Parathyroid adenoma (tissue), 2 donors: ENCODE measurements around the gene MTHFD2L.

ENCODE experiments used
- H2AFZ ChIP-seq: fragments of 300-600 bp; sonication (generic); one replicate; pipeline ENCODE4 v1.7.0; 2017; ENCODE audit warnings: antibody characterized with exemption, mild to moderate bottlenecking
- H3K27ac ChIP-seq: fragments of 300-600 bp; sonication (generic); one replicate; pipeline ENCODE4 v1.7.0; 2017
- H3K27me3 ChIP-seq: fragments of 300-600 bp; sonication (generic); one replicate; pipeline ENCODE4 v1.7.0; 2017; ENCODE audit warnings: low read length; ENCODE audit not compliant: control insufficient read depth, insufficient read depth
- H3K36me3 ChIP-seq: fragments of 300-600 bp; sonication (generic); one replicate; pipeline ENCODE4 v1.7.0; 2017; ENCODE audit warnings: low read length; ENCODE audit not compliant: control insufficient read depth, insufficient read depth
- H3K4me1 ChIP-seq: fragments of 300-600 bp; sonication (generic); one replicate; pipeline ENCODE4 v1.7.0; 2017; ENCODE audit warnings: control low read depth
- H3K4me2 ChIP-seq: fragments of 300-600 bp; sonication (generic); one replicate; pipeline ENCODE4 v1.7.0; 2017; ENCODE audit warnings: low read length
- H3K4me3 ChIP-seq: fragments of 300-600 bp; sonication (generic); one replicate; pipeline ENCODE4 v1.7.0; 2017; ENCODE audit warnings: low read depth, low read length
- H3K79me2 ChIP-seq: fragments of 300-600 bp; sonication (generic); one replicate; pipeline ENCODE4 v1.7.0; 2017; ENCODE audit warnings: control low read depth
- H3K9ac ChIP-seq: fragments of 300-600 bp; sonication (generic); one replicate; pipeline ENCODE4 v1.7.0; 2017; ENCODE audit warnings: mild to moderate bottlenecking
- H3K9me3 ChIP-seq: fragments of 300-600 bp; sonication (generic); one replicate; pipeline ENCODE4 v1.7.0; 2017; ENCODE audit warnings: low read length; ENCODE audit not compliant: control insufficient read depth
- CTCF ChIP-seq: fragments of 300-600 bp; sonication (generic); IDR thresholded peaks from one replicate; pipeline ENCODE4 v1.7.0; 2017; ENCODE audit warnings: antibody characterized with exemption, mild to moderate bottlenecking
- donor health status: primary hyperparathyroidism.

Gene MTHFD2L

GRCh38 chr4:74132944-74133343 is 25.0 kb upstream of the MTHFD2L start:
- H3K27ac ChIP-seq: no peak overlapping the region
- H3K9ac ChIP-seq: no peak overlapping the region
- no peak overlapping the region for H2AFZ ChIP-seq
- TF ChIP-seq CTCF: no peak
- no peaks in the 10 kb centered on the region for H3K79me2 ChIP-seq
- H3K27me3 ChIP-seq: no peaks in the 10 kb centered on the region
- no peaks in the 10 kb centered on the region for H3K4me1 ChIP-seq
- no peak overlapping the region for H3K4me3 ChIP-seq
- no peaks in the 10 kb centered on the region for H3K9me3 ChIP-seq
- no peak overlapping the region for H3K4me2 ChIP-seq
- H3K36me3 ChIP-seq: no peaks in the 10 kb centered on the region

- Histone ChIP-seq H3K36me3 (no peaks in the 10 kb centered on the region), H2AFZ (peak overlapping the region; percentile 22), H3K27ac (no peak overlapping the region), H3K9me3 (no peaks in the 10 kb centered on the region), H3K4me1 (no peaks in the 10 kb centered on the region), H3K4me3 (no peak overlapping the region), H3K79me2 (no peaks in the 10 kb centered on the region), H3K9ac (no peak overlapping the region), H3K27me3 (no peaks in the 10 kb centered on the region), H3K4me2 (no peak overlapping the region)
- peak; percentile 51 for TF ChIP-seq CTCF
These were observed 24.0 kb upstream of the MTHFD2L start for GRCh38 chr4:74133786-74134499.

GRCh38 chr4:74134500-74134852 is 23.4 kb upstream of the MTHFD2L start:
- no peak overlapping the region for H3K27ac ChIP-seq
- H3K4me3 ChIP-seq: no peak overlapping the region
- no peak for TF ChIP-seq CTCF
- no peak overlapping the region for H2AFZ ChIP-seq
- no peaks in the 10 kb centered on the region for H3K27me3 ChIP-seq
- H3K4me1 ChIP-seq: no peaks in the 10 kb centered on the region
- no peak overlapping the region for H3K4me2 ChIP-seq
- H3K9ac ChIP-seq: no peak overlapping the region
- H3K79me2 ChIP-seq: no peaks in the 10 kb centered on the region
- H3K36me3 ChIP-seq: no peaks in the 10 kb centered on the region
- H3K9me3 ChIP-seq: no peaks in the 10 kb centered on the region

GRCh38 chr4:74146581-74147129 is 11.3 kb upstream of the MTHFD2L start:
- Histone ChIP-seq H2AFZ (no peak overlapping the region), H3K79me2 (no peaks in the 10 kb centered on the region), H3K4me2 (no peak overlapping the region), H3K9ac (no peak overlapping the region), H3K27me3 (no peaks in the 10 kb centered on the region), H3K36me3 (no peaks in the 10 kb centered on the region), H3K9me3 (no peaks in the 10 kb centered on the region), H3K4me3 (no peak overlapping the region), H3K4me1 (no peaks in the 10 kb centered on the region), H3K27ac (no peak overlapping the region)
- TF ChIP-seq CTCF: no peak

DNA sequence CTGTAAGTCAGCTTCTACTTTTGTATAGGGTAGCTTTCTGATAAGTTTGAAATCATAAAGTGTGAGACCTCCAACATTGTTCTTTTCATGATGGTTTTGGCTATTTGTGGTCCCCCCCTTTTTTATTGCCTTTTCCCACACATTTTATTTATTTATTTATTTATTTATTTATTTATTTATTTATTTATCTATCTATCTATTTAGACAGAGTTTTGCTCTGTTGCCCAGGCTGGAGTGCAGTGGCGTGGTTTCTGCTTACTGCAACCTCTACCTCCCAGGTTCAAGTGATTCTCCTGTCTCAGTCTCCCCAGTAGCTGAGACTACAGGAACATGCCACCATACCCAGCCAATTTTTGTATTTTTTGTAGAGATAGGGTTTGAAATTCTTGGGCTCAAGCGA is 9.7 kb upstream of the MTHFD2L start:
- Histone ChIP-seq H3K36me3 (no peaks in the 10 kb centered on the region), H3K4me2 (no peak overlapping the region), H3K9me3 (no peaks in the 10 kb centered on the region), H3K9ac (no peak overlapping the region), H2AFZ (no peak overlapping the region), H3K27me3 (no peaks in the 10 kb centered on the region), H3K4me3 (no peak overlapping the region), H3K27ac (no peak overlapping the region), H3K4me1 (no peaks in the 10 kb centered on the region), H3K79me2 (no peaks in the 10 kb centered on the region)
- no peak for TF ChIP-seq CTCF
